Cardiac fibroblast (primary cell): Measurements from ENCODE around the gene TSPAN32.

Experiments used
- DNase-seq, 2 donors: peaks; one replicate each; pipeline versions ENCODE4 v3.0.0 to v3.0.0-alpha.2; 2010; ENCODE audit warnings: low read depth in 2 of 2
- H3K4me3 ChIP-seq, 2 donors: replicated peaks in 1 of 2; 1 replicate in 1 of 2; 2 replicates in 1 of 2; pipeline ENCODE4 v1.5.1; 2011; ENCODE audit warnings: low read depth in 2 of 2, low read length in 2 of 2, mild to moderate bottlenecking in 2 of 2, moderate library complexity in 1 of 2
- CTCF ChIP-seq: IDR thresholded peaks from one replicate; pipeline ENCODE4 v1.5.1; 2011; ENCODE audit warnings: low read depth, mild to moderate bottlenecking, low read length, inconsistent platforms

Gene TSPAN32

GRCh38 chr11:2264366-2265053, 37.3 kb upstream of the TSPAN32 start:
- no peak overlapping the region for H3K4me3 ChIP-seq
- no peak for TF ChIP-seq CTCF
- DNase-seq = no peak

- TF ChIP-seq CTCF = no peak
- H3K4me3 ChIP-seq = no peak overlapping the region
- DNase-seq = no peak
Observed at GRCh38 chr11:2265396-2265795, 36.4 kb upstream of the TSPAN32 start.

- no peak overlapping the region for H3K4me3 ChIP-seq
- DNase-seq = no peak
- no peak for TF ChIP-seq CTCF
Observed at GRCh38 chr11:2265854-2266585, 35.8 kb upstream of the TSPAN32 start.

GRCh38 chr11:2266586-2267305, 35.1 kb upstream of the TSPAN32 start:
- DNase-seq = no peak
- no peak overlapping the region for H3K4me3 ChIP-seq
- TF ChIP-seq CTCF = no peak

GRCh38 chr11:2267306-2267850, 34.4 kb upstream of the TSPAN32 start:
- H3K4me3 ChIP-seq = no peak overlapping the region
- TF ChIP-seq CTCF = no peak
- DNase-seq = no peak

GRCh38 chr11:2267851-2268728, 33.7 kb upstream of the TSPAN32 start:
- H3K4me3 ChIP-seq = no peak overlapping the region
- DNase-seq = no peak
- TF ChIP-seq CTCF = no peak
